Cardiac muscle cell (in vitro differentiated cells and primary cell): ENCODE results near the gene HIVEP3. TPM values are rescaled to one million over a fixed set of nuclear protein-coding genes. Genes with fewer than 3 reads are reported as not detected.

Source experiments
- DNase-seq, 2 donors: peaks; one replicate each; pipeline versions ENCODE4 v3.0.0 to v3.0.0-alpha.2; 2010 to 2017; ENCODE audit warnings: low read depth in 1 of 2, low spot score in 1 of 2
- H3K27ac ChIP-seq: fragments of 200-600 bp; sonication (generic); 2 replicates; pipeline ENCODE4 v1.5.1; 2016
- H3K27me3 ChIP-seq: fragments of 200-600 bp; sonication (generic); 2 replicates; pipeline ENCODE4 v1.6.0; 2016; ENCODE audit warnings: control low read depth
- H3K36me3 ChIP-seq: fragments of 200-600 bp; sonication (generic); 2 replicates; pipeline ENCODE4 v1.5.1; 2016; ENCODE audit warnings: control low read depth
- H3K4me1 ChIP-seq: fragments of 200-600 bp; sonication (generic); 2 replicates; pipeline ENCODE4 v1.8.1; 2017; ENCODE audit warnings: low read depth, mild to moderate bottlenecking, mixed run types
- H3K4me3 ChIP-seq: fragments of 200-600 bp; sonication (generic); 2 replicates; pipeline ENCODE4 v1.5.1; 2016; ENCODE audit warnings: mild to moderate bottlenecking
- H3K9me3 ChIP-seq: fragments of 200-600 bp; sonication (generic); 2 replicates; pipeline ENCODE4 v1.5.1; 2017; ENCODE audit warnings: low read depth, mild to moderate bottlenecking, control low read depth
- CTCF ChIP-seq: IDR thresholded peaks from 2 replicates; pipeline ENCODE4 v1.5.1; 2012; ENCODE audit warnings: low read depth, mild to moderate bottlenecking, low read length
- polyA plus RNA-seq: library from polyadenylated mRNA; unstranded; fragments of >200 nt; fragmentation: Nextera tagmentation; extraction: Ambion mirVana; gene quantifications from 2 replicates; pipeline ENCODE4 v1.2.1, GENCODE V29; 2016
- total RNA-seq: library from RNA; depleted of rRNA; stranded (reverse); fragments of >200 nt; gene quantifications from 2 replicates; pipeline ENCODE4 v1.2.3, GENCODE V29; 2016

The HIVEP3 gene
- total and polyA plus RNA-seq, 2 experiments from 2014 or later: 0.42 to 0.62 TPM

- Histone ChIP-seq H3K27me3 (peaks cover under 1% of the 10 kb centered on the region), H3K27ac (no peak overlapping the region), H3K36me3 (no peaks in the 10 kb centered on the region), H3K9me3 (no peaks in the 10 kb centered on the region), H3K4me3 (no peak overlapping the region), H3K4me1 (no peaks in the 10 kb centered on the region)
- DNase-seq: no peak
- TF ChIP-seq CTCF: no peak
Observed at GRCh38 chr1:41712081-41712480, 206.6 kb downstream of the HIVEP3 start.

GRCh38 chr1:41711581-41711980 lies 207.1 kb downstream of the HIVEP3 start:
- no peaks in the 10 kb centered on the region for H3K36me3 ChIP-seq
- no peaks in the 10 kb centered on the region for H3K9me3 ChIP-seq
- DNase-seq: no peak
- H3K4me1 ChIP-seq: no peaks in the 10 kb centered on the region
- peaks cover 3% of the 10 kb centered on the region for H3K27me3 ChIP-seq
- no peak overlapping the region for H3K4me3 ChIP-seq
- H3K27ac ChIP-seq: no peak overlapping the region
- no peak for TF ChIP-seq CTCF

- H3K4me3 ChIP-seq: no peak overlapping the region
- H3K9me3 ChIP-seq: no peaks in the 10 kb centered on the region
- DNase-seq: no peak
- no peak overlapping the region for H3K27ac ChIP-seq
- H3K36me3 ChIP-seq: no peaks in the 10 kb centered on the region
- peaks cover 3% of the 10 kb centered on the region for H3K27me3 ChIP-seq
- no peaks in the 10 kb centered on the region for H3K4me1 ChIP-seq
- TF ChIP-seq CTCF: no peak
Observed at GRCh38 chr1:41710980-41711379, 207.7 kb downstream of the HIVEP3 start.

GRCh38 chr1:41709873-41710272 lies 208.8 kb downstream of the HIVEP3 start:
- H3K9me3 ChIP-seq: no peaks in the 10 kb centered on the region
- H3K36me3 ChIP-seq: no peaks in the 10 kb centered on the region
- no peak overlapping the region for H3K27ac ChIP-seq
- TF ChIP-seq CTCF: no peak
- H3K27me3 ChIP-seq: peaks cover 3% of the 10 kb centered on the region
- no peak overlapping the region for H3K4me3 ChIP-seq
- H3K4me1 ChIP-seq: no peaks in the 10 kb centered on the region
- DNase-seq: no peak

GRCh38 chr1:41709331-41709730 lies 209.4 kb downstream of the HIVEP3 start:
- peaks cover 3% of the 10 kb centered on the region for H3K27me3 ChIP-seq
- H3K9me3 ChIP-seq: no peaks in the 10 kb centered on the region
- TF ChIP-seq CTCF: no peak
- no peaks in the 10 kb centered on the region for H3K4me1 ChIP-seq
- no peak overlapping the region for H3K4me3 ChIP-seq
- no peak for DNase-seq
- no peaks in the 10 kb centered on the region for H3K36me3 ChIP-seq
- H3K27ac ChIP-seq: no peak overlapping the region

- Histone ChIP-seq H3K9me3 (no peaks in the 10 kb centered on the region), H3K36me3 (no peaks in the 10 kb centered on the region), H3K27ac (no peak overlapping the region), H3K4me1 (no peaks in the 10 kb centered on the region), H3K27me3 (peaks cover 3% of the 10 kb centered on the region), H3K4me3 (no peak overlapping the region)
- no peak for TF ChIP-seq CTCF
- no peak for DNase-seq
Observed at GRCh38 chr1:41708332-41708731, 210.4 kb downstream of the HIVEP3 start.
